Osteoblast (primary cell): ENCODE measurements around the gene SLC6A4. TPM values are rescaled to one million over a fixed set of nuclear protein-coding genes. Genes with fewer than 3 reads are reported as not detected.
"Not testable (repeated sequence)": the region's sequence is repeated elsewhere in the genome, so short reads cannot be mapped to it uniquely, and the experiment has no call there.

Source experiments
- DNase-seq: peaks from one replicate; pipeline ENCODE4 v3.0.0; 2011; ENCODE audit warnings: low spot score, mixed read lengths; ENCODE audit not compliant: insufficient read length; ENCODE audit errors: missing footprints
- H2AFZ ChIP-seq: 2 replicates; pipeline ENCODE4 v1.6.0; 2011; ENCODE audit warnings: mild to moderate bottlenecking, low read length
- H3K27ac ChIP-seq: 2 replicates; pipeline ENCODE4 v1.5.1; 2011; ENCODE audit warnings: mild to moderate bottlenecking, low read depth, low read length, moderate library complexity
- H3K27me3 ChIP-seq: 2 replicates; pipeline ENCODE4 v1.6.0; 2012; ENCODE audit warnings: mild to moderate bottlenecking, control low read depth, inconsistent platforms, low read length, moderate library complexity; ENCODE audit not compliant: insufficient read depth
- H3K36me3 ChIP-seq: 2 replicates; pipeline ENCODE4 v1.5.1; 2011; ENCODE audit warnings: mild to moderate bottlenecking, low read length, control low read depth, moderate library complexity; ENCODE audit not compliant: insufficient read depth
- H3K4me1 ChIP-seq: 2 replicates; pipeline ENCODE4 v1.5.1; 2011; ENCODE audit warnings: mild to moderate bottlenecking, low read length, control low read depth, moderate library complexity; ENCODE audit not compliant: insufficient read depth
- H3K4me2 ChIP-seq: 2 replicates; pipeline ENCODE4 v1.6.0; 2011; ENCODE audit warnings: mild to moderate bottlenecking, low read length; ENCODE audit not compliant: insufficient read depth
- H3K4me3 ChIP-seq: fragments of 200-600 bp; sonication (generic); 3 replicates; pipeline ENCODE4 v1.5.1; 2012; ENCODE audit warnings: mild to moderate bottlenecking, low read length, inconsistent platforms; ENCODE audit not compliant: insufficient read depth
- H3K79me2 ChIP-seq: 2 replicates; pipeline ENCODE4 v1.6.0; 2012; ENCODE audit warnings: mild to moderate bottlenecking, low read length, control low read depth, inconsistent platforms; ENCODE audit not compliant: insufficient read depth
- H3K9me3 ChIP-seq: 2 replicates; pipeline ENCODE4 v1.5.1; 2011; ENCODE audit warnings: low read depth, low read length, control low read depth
- H4K20me1 ChIP-seq: 2 replicates; pipeline ENCODE4 v1.6.0; 2012; ENCODE audit warnings: mild to moderate bottlenecking, low read length, control low read depth; ENCODE audit not compliant: insufficient read depth
- total RNA-seq: library from RNA; depleted of rRNA; stranded (reverse); fragments of >200 nt; gene quantifications from 2 replicates; pipeline ENCODE4 v1.2.3, GENCODE V29; 2012
- TF ChIP-seq, protein P1 (sequence below): IDR thresholded peaks from 2 replicates; pipeline ENCODE4 v1.5.1; 2011; ENCODE audit warnings: mild to moderate bottlenecking, low read depth, low read length, moderate library complexity; ENCODE audit errors: extremely low read depth

The SLC6A4 gene
- total RNA-seq, 1 donor, result 0.36 TPM

DNA sequence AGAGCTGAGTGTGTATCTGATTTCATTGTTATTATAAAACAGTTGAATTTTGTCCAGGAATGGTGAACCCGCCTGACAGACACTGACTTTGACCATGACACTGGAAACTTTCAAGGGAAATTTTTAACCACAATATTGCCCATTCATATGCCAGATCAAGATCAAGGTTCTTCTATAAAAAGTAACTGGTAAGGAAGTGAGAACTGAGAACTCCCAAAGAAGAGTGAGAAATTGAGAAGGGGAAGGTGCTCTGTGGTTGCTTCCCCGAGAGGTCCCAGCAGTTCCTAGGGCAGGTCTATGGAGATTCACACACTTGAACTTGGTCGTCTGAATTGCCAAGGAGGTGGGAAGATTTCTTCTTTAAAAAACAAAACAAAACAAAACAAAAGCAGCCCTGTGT, 27.3 kb downstream of the SLC6A4 start:
- Histone ChIP-seq H3K4me2 (no peak overlapping the region), H3K9me3 (no peaks in the 10 kb centered on the region), H3K27me3 (peaks cover 2% of the 10 kb centered on the region), H3K79me2 (no peaks in the 10 kb centered on the region), H3K4me3 (no peak overlapping the region), H3K4me1 (no peaks in the 10 kb centered on the region), H3K36me3 (no peaks in the 10 kb centered on the region), H2AFZ (no peak overlapping the region), H3K27ac (no peak overlapping the region), H4K20me1 (no peaks in the 10 kb centered on the region)
- DNase-seq, result no peak
- TF ChIP-seq, protein P1, sequence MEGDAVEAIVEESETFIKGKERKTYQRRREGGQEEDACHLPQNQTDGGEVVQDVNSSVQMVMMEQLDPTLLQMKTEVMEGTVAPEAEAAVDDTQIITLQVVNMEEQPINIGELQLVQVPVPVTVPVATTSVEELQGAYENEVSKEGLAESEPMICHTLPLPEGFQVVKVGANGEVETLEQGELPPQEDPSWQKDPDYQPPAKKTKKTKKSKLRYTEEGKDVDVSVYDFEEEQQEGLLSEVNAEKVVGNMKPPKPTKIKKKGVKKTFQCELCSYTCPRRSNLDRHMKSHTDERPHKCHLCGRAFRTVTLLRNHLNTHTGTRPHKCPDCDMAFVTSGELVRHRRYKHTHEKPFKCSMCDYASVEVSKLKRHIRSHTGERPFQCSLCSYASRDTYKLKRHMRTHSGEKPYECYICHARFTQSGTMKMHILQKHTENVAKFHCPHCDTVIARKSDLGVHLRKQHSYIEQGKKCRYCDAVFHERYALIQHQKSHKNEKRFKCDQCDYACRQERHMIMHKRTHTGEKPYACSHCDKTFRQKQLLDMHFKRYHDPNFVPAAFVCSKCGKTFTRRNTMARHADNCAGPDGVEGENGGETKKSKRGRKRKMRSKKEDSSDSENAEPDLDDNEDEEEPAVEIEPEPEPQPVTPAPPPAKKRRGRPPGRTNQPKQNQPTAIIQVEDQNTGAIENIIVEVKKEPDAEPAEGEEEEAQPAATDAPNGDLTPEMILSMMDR, result no peak

GRCh38 chr17:30207655-30208054, 27.8 kb downstream of the SLC6A4 start:
- no peak overlapping the region for H3K27ac ChIP-seq
- no peaks in the 10 kb centered on the region for H3K4me1 ChIP-seq
- H3K4me3 ChIP-seq, result no peak overlapping the region
- no peak overlapping the region for H2AFZ ChIP-seq
- DNase-seq, result no peak
- no peaks in the 10 kb centered on the region for H4K20me1 ChIP-seq
- H3K4me2 ChIP-seq, result no peak overlapping the region
- H3K36me3 ChIP-seq, result no peaks in the 10 kb centered on the region
- H3K27me3 ChIP-seq, result peaks cover 2% of the 10 kb centered on the region
- H3K79me2 ChIP-seq, result no peaks in the 10 kb centered on the region
- no peaks in the 10 kb centered on the region for H3K9me3 ChIP-seq
- TF ChIP-seq, protein P1, result no peak

- DNase-seq, result no peak
- no peak overlapping the region for H3K27ac ChIP-seq
- H3K27me3 ChIP-seq, result no peaks in the 10 kb centered on the region
- H3K36me3 ChIP-seq, result no peaks in the 10 kb centered on the region
- no peak overlapping the region for H3K4me3 ChIP-seq
- H4K20me1 ChIP-seq, result no peaks in the 10 kb centered on the region
- no peaks in the 10 kb centered on the region for H3K79me2 ChIP-seq
- no peaks in the 10 kb centered on the region for H3K9me3 ChIP-seq
- H2AFZ ChIP-seq, result no peak overlapping the region
- H3K4me2 ChIP-seq, result no peak overlapping the region
- H3K4me1 ChIP-seq, result peaks cover 12% of the 10 kb centered on the region
- TF ChIP-seq, protein P1, result no peak
These were observed 32.0 kb downstream of the SLC6A4 start for GRCh38 chr17:30203471-30203981.

- H2AFZ ChIP-seq, H3K9me3 ChIP-seq, H4K20me1 ChIP-seq, H3K4me3 ChIP-seq, H3K79me2 ChIP-seq, H3K4me2 ChIP-seq, H3K27me3 ChIP-seq, H3K36me3 ChIP-seq, DNase-seq: not testable (repeated sequence)
- peaks cover 12% of the 10 kb centered on the region for H3K4me1 ChIP-seq
- peak overlapping the region; percentile 52 for H3K27ac ChIP-seq
These were observed 34.8 kb downstream of the SLC6A4 start for GRCh38 chr17:30200656-30201055.
